HCT116 (cell line): Measurements from ENCODE around the gene SLCO2B1. TPM values are rescaled to one million over a fixed set of nuclear protein-coding genes. Genes with fewer than 3 reads are reported as not detected.

Experiments used
- ATAC-seq: fragments of 200-7000 bp; cut with Tn5 transposase; 2 replicates; pipeline ENCODE4 v1.9.1; 2020; ENCODE audit warnings: mild to moderate bottlenecking, moderate library complexity
- BruUV-seq: library from RNA; stranded (reverse); fragments of 400-500 nt; replicated peaks from 2 replicates; lab custom pipeline; 2021; lab: Mats Ljungman, UMichigan
- CTCF ChIA-PET: fragments of 300-600 bp; sonication (Branson Sonifier 250); formaldehyde crosslinking; loops from one replicate; lab custom pipeline; 2021; ENCODE audit warnings: antibody characterized with exemption; lab: Charles Lee
- POLR2A ChIA-PET: fragments of 300-600, 350-600 bp; sonication (Branson Sonifier 250); formaldehyde crosslinking; loops from one replicate; lab custom pipeline; 2021; ENCODE audit warnings: antibody characterized with exemption; lab: Charles Lee
- RAD21 ChIA-PET, 2 experiments: fragments of 300-600 bp; sonication (Branson Sonifier 250); formaldehyde crosslinking; loops; one replicate each; lab custom pipeline; 2023; ENCODE audit warnings: low total read pairs in 2 of 2; ENCODE audit not compliant: uncharacterized antibody in 2 of 2, unreplicated experiment in 2 of 2, low non-redundant PET in 1 of 2; lab: Charles Lee
- DNase-seq: peaks from one replicate; pipeline ENCODE4 v3.0.0-alpha.2; 2010; ENCODE audit warnings: low read depth, low spot score
- H2AFZ ChIP-seq: fragments of 200-600 bp; shearing (Covaris generic), sonication (generic); 2 replicates; pipeline ENCODE4 v1.6.1; 2017; ENCODE audit warnings: low read depth, mixed run types, mixed read lengths, antibody characterized with exemption, low read length; ENCODE audit not compliant: poor library complexity, severe bottlenecking
- H3K27ac ChIP-seq: 2 replicates; pipeline ENCODE4 v1.5.1; 2012; ENCODE audit warnings: low read depth, low read length
- H3K27me3 ChIP-seq: fragments of 200-600 bp; sonication (generic); 2 replicates; pipeline ENCODE4 v1.6.1; 2016; ENCODE audit warnings: mixed run types, low read length, mixed read lengths; ENCODE audit not compliant: insufficient read depth
- H3K36me3 ChIP-seq, 2 experiments: fragments of 200-500 bp in 1 of 2; fragments of 200-600 bp in 1 of 2; sonication (Bioruptor generic) in 1 of 2; sonication (generic) in 1 of 2; 2 replicates each; pipeline versions ENCODE4 v1.5.1 to v1.6.1; 2014 to 2016; ENCODE audit warnings: low read length in 2 of 2, inconsistent platforms in 1 of 2, mixed read lengths in 1 of 2, mixed run types in 1 of 2; ENCODE audit not compliant: insufficient read depth in 2 of 2, control insufficient read depth in 1 of 2
- H3K4me1 ChIP-seq, 2 experiments: fragments of 200-600 bp in 1 of 2; sonication (generic) in 1 of 2; 2 replicates each; pipeline versions ENCODE4 v1.5.1 to v1.6.1; 2012 to 2017; ENCODE audit warnings: low read length in 2 of 2, inconsistent platforms in 1 of 2, mild to moderate bottlenecking in 1 of 2, mixed read lengths in 1 of 2, mixed run types in 1 of 2, moderate library complexity in 1 of 2; ENCODE audit not compliant: insufficient read depth in 2 of 2, control insufficient read depth in 1 of 2
- H3K4me2 ChIP-seq: fragments of 200-600 bp; sonication (generic); 2 replicates; pipeline ENCODE4 v1.6.1; 2017; ENCODE audit warnings: mixed run types, low read length, mixed read lengths
- H3K4me3 ChIP-seq, 2 experiments: fragments of 200-600 bp in 1 of 2; sonication (generic) in 1 of 2; replicated peaks in 1 of 2; 2 replicates each; pipeline ENCODE4 v1.5.1; 2011 to 2016; ENCODE audit warnings: low read length in 2 of 2, control low read depth in 1 of 2, low read depth in 1 of 2, mild to moderate bottlenecking in 1 of 2, mixed read lengths in 1 of 2, mixed run types in 1 of 2
- H3K79me2 ChIP-seq: fragments of 200-600 bp; sonication (generic); 2 replicates; pipeline ENCODE4 v1.6.1; 2017; ENCODE audit warnings: mild to moderate bottlenecking, mixed run types, low read length, moderate library complexity, mixed read lengths; ENCODE audit not compliant: insufficient read depth
- H3K9ac ChIP-seq: fragments of 200-600 bp; sonication (generic); 2 replicates; pipeline ENCODE4 v1.6.1; 2016; ENCODE audit warnings: low read length, mixed read lengths
- H3K9me2 ChIP-seq: fragments of 200-600 bp; sonication (generic), shearing (Covaris generic); 2 replicates; pipeline ENCODE4 v1.6.1; 2017; ENCODE audit warnings: mixed run types, mild to moderate bottlenecking, moderate library complexity; ENCODE audit not compliant: insufficient read depth
- H3K9me3 ChIP-seq, 2 experiments: fragments of 200-500 bp in 1 of 2; fragments of 200-600 bp in 1 of 2; sonication (Bioruptor generic) in 1 of 2; sonication (generic) in 1 of 2; 2 replicates each; pipeline ENCODE4 v1.6.1; 2014 to 2017; ENCODE audit warnings: low read length in 2 of 2, mixed read lengths in 2 of 2, inconsistent platforms in 1 of 2, low read depth in 1 of 2, mild to moderate bottlenecking in 1 of 2, mixed run types in 1 of 2, moderate library complexity in 1 of 2; ENCODE audit not compliant: control insufficient read depth in 1 of 2, insufficient read depth in 1 of 2
- H4K20me1 ChIP-seq: fragments of 200-600 bp; sonication (generic), shearing (Covaris generic); 2 replicates; pipeline ENCODE4 v1.6.1; 2017; ENCODE audit warnings: mixed run types, mild to moderate bottlenecking, moderate library complexity; ENCODE audit not compliant: insufficient read depth
- CBX3 ChIP-seq: IDR thresholded peaks from 2 replicates; pipeline ENCODE4 v1.6.1; 2012; ENCODE audit warnings: low read depth
- EGR1 ChIP-seq: IDR thresholded peaks from 2 replicates; pipeline ENCODE4 v1.6.1; 2012; ENCODE audit warnings: low read depth
- EZH2 ChIP-seq: fragments of 200-600 bp; sonication (generic); IDR thresholded peaks from 2 replicates; pipeline ENCODE4 v1.6.1; 2017; ENCODE audit warnings: antibody characterized with exemption, mixed run types
- JUND ChIP-seq: IDR thresholded peaks from 2 replicates; pipeline ENCODE4 v1.6.1; 2012
- POLR2A ChIP-seq: IDR thresholded peaks from 2 replicates; pipeline ENCODE4 v1.7.0; 2011; ENCODE audit warnings: borderline replicate concordance; ENCODE audit not compliant: insufficient read depth, insufficient read length; ENCODE audit errors: extremely low read depth
- POLR2AphosphoS5 ChIP-seq: IDR thresholded peaks from 2 replicates; pipeline ENCODE4 v1.6.1; 2011; ENCODE audit warnings: mild to moderate bottlenecking, low read depth, low read length, moderate library complexity
- SIN3A ChIP-seq: IDR thresholded peaks from 2 replicates; pipeline ENCODE4 v1.6.1; 2012; ENCODE audit warnings: low read depth
- YY1 ChIP-seq: IDR thresholded peaks from 2 replicates; pipeline ENCODE4 v1.6.1; 2011; ENCODE audit warnings: low read length, low read depth, moderate library complexity, mild to moderate bottlenecking; ENCODE audit not compliant: insufficient replicate concordance; ENCODE audit errors: extremely low read depth
- ZFX ChIP-seq: fragments of 450-650 bp; IDR thresholded peaks from 2 replicates; pipeline ENCODE4 v1.6.1; 2017
- intact Hi-C: fragments of 100-400 bp; cut with micrococcal nuclease; formaldehyde crosslinking; loops from 2 replicates; pipeline ENCODE4 v1.10.0; 2022
- total RNA-seq: library from RNA; stranded (reverse); gene quantifications from one replicate; pipeline ENCODE4 v1.2.1, GENCODE V29; 2021; ENCODE audit not compliant: unreplicated experiment
- TF ChIP-seq, protein P1 (sequence below): IDR thresholded peaks from 2 replicates; pipeline ENCODE4 v1.6.1; 2012
- TF ChIP-seq, protein P2 (sequence below): IDR thresholded peaks from 2 replicates; pipeline ENCODE4 v1.6.1; 2011; ENCODE audit warnings: mild to moderate bottlenecking, low read length, moderate library complexity; ENCODE audit not compliant: insufficient replicate concordance; ENCODE audit errors: extremely low read depth
- TF ChIP-seq, protein P3 (sequence below), 3 experiments: fragments of 200-600 bp in 1 of 3; sonication (generic) in 1 of 3; IDR thresholded peaks in 2 of 3; conservative IDR thresholded peaks in 1 of 3; 2 replicates each; pipeline ENCODE4 v1.5.1; 2012 to 2017; ENCODE audit warnings: low read depth in 2 of 3, low read length in 2 of 3, antibody characterized with exemption in 1 of 3, borderline replicate concordance in 1 of 3, control low read depth in 1 of 3, mild to moderate bottlenecking in 1 of 3, mixed read lengths in 1 of 3, mixed run types in 1 of 3, moderate library complexity in 1 of 3; ENCODE audit not compliant: insufficient read depth in 1 of 3

The SLCO2B1 gene
- total RNA-seq, 1 experiment from 2014 or later: 0.81 TPM

DNA sequence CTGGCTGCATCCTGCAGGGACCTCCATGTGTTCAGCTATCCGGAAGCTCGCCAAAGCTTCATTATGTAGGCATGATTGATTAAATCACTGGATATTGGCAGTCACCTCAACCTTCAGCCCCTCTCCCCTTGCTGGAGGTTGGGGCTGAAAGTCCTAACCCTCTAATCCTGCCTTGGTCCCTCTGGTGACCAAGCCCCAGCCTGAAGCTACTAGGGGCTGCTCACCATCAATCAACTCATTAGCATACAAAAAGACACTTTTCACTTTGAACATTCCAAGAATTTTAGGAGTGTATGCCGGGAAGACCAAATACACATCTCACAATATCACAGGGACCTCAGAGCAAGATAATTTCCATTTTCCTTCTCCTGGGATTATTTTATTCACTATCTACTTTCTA is 50.9 kb downstream of the SLCO2B1 start:
- intact Hi-C loops: no loop called here

DNA sequence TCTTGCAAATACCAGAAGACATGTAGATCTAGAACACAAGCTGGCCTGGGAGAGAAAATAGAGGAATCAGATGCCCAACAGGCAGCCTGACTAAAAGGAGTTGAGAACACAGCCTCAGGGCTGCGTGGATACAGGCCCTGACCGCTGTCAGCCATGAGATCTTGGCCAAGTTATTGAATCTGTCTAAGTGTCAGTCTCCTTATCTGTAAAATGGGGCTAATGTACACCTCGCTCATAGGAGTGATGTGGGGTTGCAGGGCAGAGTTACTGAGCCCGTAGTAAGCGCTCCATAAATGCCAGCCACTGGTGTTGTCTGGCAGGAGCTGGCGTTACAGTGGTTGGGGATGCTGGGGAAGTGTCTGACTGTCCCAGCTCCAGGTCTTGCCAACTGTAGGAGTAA is 51.3 kb downstream of the SLCO2B1 start:
- Histone ChIP-seq H3K36me3 (no peaks in the 10 kb centered on the region), H3K27ac (no peak overlapping the region), H3K9me3 (no peaks in the 10 kb centered on the region), H4K20me1 (no peaks in the 10 kb centered on the region), H3K4me1 (no peaks in the 10 kb centered on the region), H3K4me3 (no peak overlapping the region), H3K4me2 (no peak overlapping the region), H3K79me2 (no peaks in the 10 kb centered on the region), H3K27me3 (peaks cover 5% of the 10 kb centered on the region), H2AFZ (no peak overlapping the region), H3K9ac (no peak overlapping the region), H3K9me2 (no peaks in the 10 kb centered on the region)
- no TSS peak for BruUV-seq
- CTCF ChIA-PET: interaction anchor here (1.1 to 4.2 kb wide), 2 partner anchors 59 to 61 kb away, joined by 3 to 255 read pairs; no protein-coding TSS in a partner anchor
- no peak for ATAC-seq
- RAD21 ChIA-PET: interaction anchor here in 1 of 2 experiments (0.8 kb wide), 1 partner anchor 9 kb away, joined by 3 read pairs; no protein-coding TSS in a partner anchor
- intact Hi-C loops: no loop called here
- POLR2A ChIA-PET: no interaction called here
- no peak for DNase-seq
- TF ChIP-seq JUND (no peak), POLR2AphosphoS5 (no peak), YY1 (no peak), CBX3 (no peak), ZFX (no peak), EZH2 (no peak), EGR1 (no peak)
- TF ChIP-seq, protein P1, sequence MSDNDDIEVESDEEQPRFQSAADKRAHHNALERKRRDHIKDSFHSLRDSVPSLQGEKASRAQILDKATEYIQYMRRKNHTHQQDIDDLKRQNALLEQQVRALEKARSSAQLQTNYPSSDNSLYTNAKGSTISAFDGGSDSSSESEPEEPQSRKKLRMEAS: no peak
- TF ChIP-seq, protein P2, sequence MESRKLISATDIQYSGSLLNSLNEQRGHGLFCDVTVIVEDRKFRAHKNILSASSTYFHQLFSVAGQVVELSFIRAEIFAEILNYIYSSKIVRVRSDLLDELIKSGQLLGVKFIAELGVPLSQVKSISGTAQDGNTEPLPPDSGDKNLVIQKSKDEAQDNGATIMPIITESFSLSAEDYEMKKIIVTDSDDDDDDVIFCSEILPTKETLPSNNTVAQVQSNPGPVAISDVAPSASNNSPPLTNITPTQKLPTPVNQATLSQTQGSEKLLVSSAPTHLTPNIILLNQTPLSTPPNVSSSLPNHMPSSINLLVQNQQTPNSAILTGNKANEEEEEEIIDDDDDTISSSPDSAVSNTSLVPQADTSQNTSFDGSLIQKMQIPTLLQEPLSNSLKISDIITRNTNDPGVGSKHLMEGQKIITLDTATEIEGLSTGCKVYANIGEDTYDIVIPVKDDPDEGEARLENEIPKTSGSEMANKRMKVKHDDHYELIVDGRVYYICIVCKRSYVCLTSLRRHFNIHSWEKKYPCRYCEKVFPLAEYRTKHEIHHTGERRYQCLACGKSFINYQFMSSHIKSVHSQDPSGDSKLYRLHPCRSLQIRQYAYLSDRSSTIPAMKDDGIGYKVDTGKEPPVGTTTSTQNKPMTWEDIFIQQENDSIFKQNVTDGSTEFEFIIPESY: no peak
- TF ChIP-seq, protein P3, sequence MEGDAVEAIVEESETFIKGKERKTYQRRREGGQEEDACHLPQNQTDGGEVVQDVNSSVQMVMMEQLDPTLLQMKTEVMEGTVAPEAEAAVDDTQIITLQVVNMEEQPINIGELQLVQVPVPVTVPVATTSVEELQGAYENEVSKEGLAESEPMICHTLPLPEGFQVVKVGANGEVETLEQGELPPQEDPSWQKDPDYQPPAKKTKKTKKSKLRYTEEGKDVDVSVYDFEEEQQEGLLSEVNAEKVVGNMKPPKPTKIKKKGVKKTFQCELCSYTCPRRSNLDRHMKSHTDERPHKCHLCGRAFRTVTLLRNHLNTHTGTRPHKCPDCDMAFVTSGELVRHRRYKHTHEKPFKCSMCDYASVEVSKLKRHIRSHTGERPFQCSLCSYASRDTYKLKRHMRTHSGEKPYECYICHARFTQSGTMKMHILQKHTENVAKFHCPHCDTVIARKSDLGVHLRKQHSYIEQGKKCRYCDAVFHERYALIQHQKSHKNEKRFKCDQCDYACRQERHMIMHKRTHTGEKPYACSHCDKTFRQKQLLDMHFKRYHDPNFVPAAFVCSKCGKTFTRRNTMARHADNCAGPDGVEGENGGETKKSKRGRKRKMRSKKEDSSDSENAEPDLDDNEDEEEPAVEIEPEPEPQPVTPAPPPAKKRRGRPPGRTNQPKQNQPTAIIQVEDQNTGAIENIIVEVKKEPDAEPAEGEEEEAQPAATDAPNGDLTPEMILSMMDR (IDR thresholded peaks at IDR 0.05 in 2 of 3, conservative IDR thresholded peaks at IDR 0.05 in 1 of 3; ENCODE audit: borderline replicate concordance in 1 of 3, insufficient read depth in 1 of 3, low read depth in 2 of 3, low read length in 2 of 3): no peak

More for the DNA sequence above, 50.9 kb downstream of the SLCO2B1 start:
- no peaks in the 10 kb centered on the region for H3K36me3 ChIP-seq
- H3K4me2 ChIP-seq: no peak overlapping the region
- ChIA-PET POLR2A (no interaction called here), RAD21 (interaction anchor here in 1 of 2 experiments (0.8 kb wide), 1 partner anchor 9 kb away, joined by 3 read pairs; no protein-coding TSS in a partner anchor), CTCF (interaction anchor here (1.1 kb wide), 1 partner anchor 61 kb away, joined by 3 read pairs; no protein-coding TSS in a partner anchor)
- no peaks in the 10 kb centered on the region for H3K79me2 ChIP-seq
- ATAC-seq (no peak), DNase-seq (no peak)
- H2AFZ ChIP-seq: no peak overlapping the region
- no peaks in the 10 kb centered on the region for H3K4me1 ChIP-seq
- H3K9ac ChIP-seq: no peak overlapping the region
- H3K27me3 ChIP-seq: peaks cover 5% of the 10 kb centered on the region
- no peaks in the 10 kb centered on the region for H3K9me3 ChIP-seq
- no TSS peak for BruUV-seq
- TF ChIP-seq POLR2A: no peak
- TF ChIP-seq SIN3A: no peak
- TF ChIP-seq, protein P3 (IDR thresholded peaks at IDR 0.05 in 2 of 3, conservative IDR thresholded peaks at IDR 0.05 in 1 of 3; ENCODE audit: borderline replicate concordance in 1 of 3, insufficient read depth in 1 of 3, low read depth in 2 of 3, low read length in 2 of 3): no peak
- H3K27ac ChIP-seq: no peak overlapping the region
- H3K9me2 ChIP-seq: no peaks in the 10 kb centered on the region
- no peak overlapping the region for H3K4me3 ChIP-seq
- no peaks in the 10 kb centered on the region for H4K20me1 ChIP-seq
